Measurements from ENCODE around the gene WFDC12. TPM values are rescaled to one million over a fixed set of nuclear protein-coding genes. Genes with fewer than 3 reads are reported as not detected.

WFDC12 gene
- total and polyA plus RNA-seq, 2 donors (not counting 3 experiments of a cell fraction or from before 2014, with no cell fraction given) = not detected

DNA sequence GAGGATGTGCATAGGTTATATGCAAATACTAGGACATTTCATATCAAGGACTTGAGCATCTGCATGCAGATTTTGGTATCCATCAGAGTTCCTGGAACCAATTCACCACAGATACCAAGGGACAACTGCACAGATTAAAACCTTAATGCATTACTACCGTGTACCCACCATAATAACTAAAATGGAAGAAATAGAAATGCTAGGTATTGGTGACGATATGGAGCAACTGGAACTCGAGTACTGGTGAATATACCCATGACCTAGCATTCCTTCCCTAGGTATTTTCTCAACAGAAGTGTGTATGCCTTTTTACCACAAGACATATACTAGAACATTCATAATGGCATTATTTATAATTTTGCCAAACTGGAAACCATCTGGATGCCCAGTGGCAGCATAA, 41.8 kb downstream of the WFDC12 start:
- no peak for FAIRE-seq
- H3K9me3 ChIP-seq (replicated peaks; ENCODE audit: control insufficient read depth, insufficient read depth, low read length) = no peaks in the 10 kb centered on the region

More for the DNA sequence above, 41.8 kb downstream of the WFDC12 start:
- dilution Hi-C loops (cut with MboI; ENCODE audit: extremely low pct_ligation_motif_present, low sequenced_read_pairs) (no loop called here), intact Hi-C loops (cut with micrococcal nuclease) (no loop called here)
- Histone ChIP-seq H3K36me3 (ENCODE audit: control insufficient read depth in 2 of 2, extremely low read depth in 1 of 2, insufficient read depth in 2 of 2, low read length in 2 of 2) (no peaks in the 10 kb centered on the region), H3K9ac (replicated peaks; ENCODE audit: extremely low read depth, insufficient read depth, low read length) (no peak overlapping the region), H3K9me1 (replicated peaks; ENCODE audit: control insufficient read depth, extremely low read depth, insufficient read depth, low read length) (no peaks in the 10 kb centered on the region), H3K4me2 (ENCODE audit: insufficient read depth, low read length) (no peak overlapping the region), H3K4me3 (replicated peaks in 1 of 3; ENCODE audit: insufficient read depth in 1 of 3, low read depth in 1 of 3, low read length in 3 of 3) (no peak overlapping the region), H4K20me1 (replicated peaks; ENCODE audit: control insufficient read depth, extremely low read depth, insufficient read depth, low read length) (no peaks in the 10 kb centered on the region), H2AFZ (ENCODE audit: low read depth, low read length) (no peak overlapping the region), H3K79me2 (ENCODE audit: control insufficient read depth, insufficient read depth, low read length) (no peaks in the 10 kb centered on the region), H3K27ac (ENCODE audit: insufficient read depth, low read depth, low read length) (no peak overlapping the region), H3K4me1 (ENCODE audit: control insufficient read depth, extremely low read depth, insufficient read depth, low read length) (peaks cover 2% of the 10 kb centered on the region), H3K27me3 (ENCODE audit: control insufficient read depth in 2 of 2, insufficient read depth in 2 of 2, low read length in 2 of 2) (no peaks in the 10 kb centered on the region)
- BruUV-seq (replicated peaks) = no TSS peak
- POLR2A ChIA-PET = no interaction called here
- CTCF ChIA-PET = interaction anchor here (1.4 to 2.5 kb wide), 4 partner anchors 13 to 38 kb away, joined by 4 to 16 read pairs (median 5); no protein-coding TSS in a partner anchor
- DNase-seq (ENCODE audit: low read depth, low spot score) = no peak
- TF ChIP-seq GATA2 (IDR thresholded peaks at IDR 0.05; ENCODE audit: insufficient read depth, insufficient read length, low read depth, low read length) (no peak), FOS (IDR thresholded peaks at IDR 0.05; ENCODE audit: borderline replicate concordance, insufficient read depth, low read length) (no peak), EZH2 (IDR thresholded peaks at IDR 0.05; ENCODE audit: borderline replicate concordance, low read depth, low read length, severe bottlenecking) (no peak), MYC (IDR thresholded peaks at IDR 0.05; ENCODE audit: low read depth, low read length) (no peak), JUN (IDR thresholded peaks at IDR 0.05; ENCODE audit: borderline replicate concordance, insufficient read depth, insufficient read length, low read depth) (no peak), POLR2A (IDR thresholded peaks at IDR 0.05; ENCODE audit: low read depth, low read length) (no peak), POLR2AphosphoS5 (IDR thresholded peaks at IDR 0.05; ENCODE audit: insufficient read depth, low read depth, low read length) (no peak)
- TF ChIP-seq, protein P1, sequence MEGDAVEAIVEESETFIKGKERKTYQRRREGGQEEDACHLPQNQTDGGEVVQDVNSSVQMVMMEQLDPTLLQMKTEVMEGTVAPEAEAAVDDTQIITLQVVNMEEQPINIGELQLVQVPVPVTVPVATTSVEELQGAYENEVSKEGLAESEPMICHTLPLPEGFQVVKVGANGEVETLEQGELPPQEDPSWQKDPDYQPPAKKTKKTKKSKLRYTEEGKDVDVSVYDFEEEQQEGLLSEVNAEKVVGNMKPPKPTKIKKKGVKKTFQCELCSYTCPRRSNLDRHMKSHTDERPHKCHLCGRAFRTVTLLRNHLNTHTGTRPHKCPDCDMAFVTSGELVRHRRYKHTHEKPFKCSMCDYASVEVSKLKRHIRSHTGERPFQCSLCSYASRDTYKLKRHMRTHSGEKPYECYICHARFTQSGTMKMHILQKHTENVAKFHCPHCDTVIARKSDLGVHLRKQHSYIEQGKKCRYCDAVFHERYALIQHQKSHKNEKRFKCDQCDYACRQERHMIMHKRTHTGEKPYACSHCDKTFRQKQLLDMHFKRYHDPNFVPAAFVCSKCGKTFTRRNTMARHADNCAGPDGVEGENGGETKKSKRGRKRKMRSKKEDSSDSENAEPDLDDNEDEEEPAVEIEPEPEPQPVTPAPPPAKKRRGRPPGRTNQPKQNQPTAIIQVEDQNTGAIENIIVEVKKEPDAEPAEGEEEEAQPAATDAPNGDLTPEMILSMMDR (IDR thresholded peaks at IDR 0.05; ENCODE audit: extremely low read depth in 1 of 2, insufficient read depth in 1 of 2, low read depth in 1 of 2, low read length in 2 of 2) = no peak
- TF ChIP-seq, protein P2, sequence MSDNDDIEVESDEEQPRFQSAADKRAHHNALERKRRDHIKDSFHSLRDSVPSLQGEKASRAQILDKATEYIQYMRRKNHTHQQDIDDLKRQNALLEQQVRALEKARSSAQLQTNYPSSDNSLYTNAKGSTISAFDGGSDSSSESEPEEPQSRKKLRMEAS (IDR thresholded peaks at IDR 0.05; ENCODE audit: insufficient read depth, insufficient read length) = no peak

Measured in endothelial cell of umbilical vein (primary cell).